Caco-2 (cell line): ENCODE data around the gene MACROD1. TPM values are rescaled to one million over a fixed set of nuclear protein-coding genes. Genes with fewer than 3 reads are reported as not detected.

Experiments
- BruUV-seq: library from RNA; stranded (reverse); fragments of 400-500 nt; replicated peaks from 2 replicates; lab custom pipeline; 2021; lab: Mats Ljungman, UMichigan
- CTCF ChIA-PET: fragments of 300-600 bp; sonication (Branson Sonifier 250); formaldehyde crosslinking; loops from one replicate; lab custom pipeline; 2022; ENCODE audit warnings: antibody characterized with exemption; lab: Charles Lee
- POLR2A ChIA-PET: fragments of 300-600 bp; sonication (Branson Sonifier 250); formaldehyde crosslinking; loops from one replicate; lab custom pipeline; 2022; ENCODE audit warnings: antibody characterized with exemption; lab: Charles Lee
- DNase-seq, 2 experiments: peaks; one replicate each; pipeline versions ENCODE4 v3.0.0 to v3.0.0-alpha.2; 2020 to 2022
- H3K27me3 ChIP-seq: replicated peaks from 2 replicates; pipeline ENCODE4 v1.6.0; 2011; ENCODE audit warnings: low read length; ENCODE audit not compliant: control insufficient read depth, insufficient read depth
- H3K36me3 ChIP-seq: 2 replicates; pipeline ENCODE4 v1.5.1; 2011; ENCODE audit warnings: low read length; ENCODE audit not compliant: control insufficient read depth, insufficient read depth
- H3K4me1 ChIP-seq: fragments of 250-450 bp; sonication (Bioruptor Pico); 2 replicates; pipeline ENCODE4 v1.5.1; 2020; ENCODE audit warnings: mild to moderate bottlenecking
- H3K4me3 ChIP-seq: 2 replicates; pipeline ENCODE4 v1.5.1; 2011; ENCODE audit warnings: low read depth, mild to moderate bottlenecking, control low read depth, low read length
- H3K9me3 ChIP-seq: fragments of 250-450 bp; sonication (Bioruptor Pico); 2 replicates; pipeline ENCODE4 v1.5.1; 2020; ENCODE audit warnings: mild to moderate bottlenecking, moderate library complexity
- H3K27ac Mint-ChIP-seq: one replicate; pipeline ENCODE4 v1.8.0; 2022; ENCODE audit warnings: mixed read lengths; ENCODE audit not compliant: unreplicated experiment
- H3K27me3 Mint-ChIP-seq: one replicate; pipeline ENCODE4 v1.8.0; 2022; ENCODE audit warnings: mixed read lengths; ENCODE audit not compliant: insufficient read depth, unreplicated experiment
- H3K36me3 Mint-ChIP-seq: one replicate; pipeline ENCODE4 v1.8.0; 2022; ENCODE audit warnings: mild to moderate bottlenecking, mixed read lengths; ENCODE audit not compliant: insufficient read depth, unreplicated experiment
- H3K4me1 Mint-ChIP-seq: one replicate; pipeline ENCODE4 v1.8.0; 2022; ENCODE audit warnings: low read depth, mixed read lengths; ENCODE audit not compliant: unreplicated experiment
- H3K4me3 Mint-ChIP-seq: one replicate; pipeline ENCODE4 v1.8.0; 2022; ENCODE audit warnings: mild to moderate bottlenecking, moderate library complexity, mixed read lengths; ENCODE audit not compliant: unreplicated experiment
- H3K9me3 Mint-ChIP-seq: one replicate; pipeline ENCODE4 v1.8.0; 2022; ENCODE audit warnings: mixed read lengths; ENCODE audit not compliant: unreplicated experiment
- intact Hi-C: fragments of 100-400 bp; cut with micrococcal nuclease; formaldehyde crosslinking; loops from one replicate; pipeline ENCODE4 v1.10.0; 2022; ENCODE audit not compliant: unreplicated experiment
- total RNA-seq: library from RNA; stranded (reverse); gene quantifications from 2 replicates; pipeline ENCODE4 v1.2.3, GENCODE V29; 2022
- TF ChIP-seq, protein P1 (sequence below), 2 experiments: fragments of 200-600 bp in 1 of 2; IDR thresholded peaks; 1 replicate in 1 of 2; 2 replicates in 1 of 2; pipeline versions ENCODE4 v1.5.1 to v1.8.0; 2011 to 2022; ENCODE audit warnings: antibody characterized with exemption in 1 of 2, control low read depth in 1 of 2, inconsistent platforms in 1 of 2, low read depth in 1 of 2, low read length in 1 of 2, mild to moderate bottlenecking in 1 of 2, moderate library complexity in 1 of 2; ENCODE audit not compliant: insufficient read depth in 1 of 2, severe bottlenecking in 1 of 2, unreplicated experiment in 1 of 2

MACROD1 gene
- total RNA-seq, 1 experiment from 2014 or later = 29.6 TPM

DNA sequence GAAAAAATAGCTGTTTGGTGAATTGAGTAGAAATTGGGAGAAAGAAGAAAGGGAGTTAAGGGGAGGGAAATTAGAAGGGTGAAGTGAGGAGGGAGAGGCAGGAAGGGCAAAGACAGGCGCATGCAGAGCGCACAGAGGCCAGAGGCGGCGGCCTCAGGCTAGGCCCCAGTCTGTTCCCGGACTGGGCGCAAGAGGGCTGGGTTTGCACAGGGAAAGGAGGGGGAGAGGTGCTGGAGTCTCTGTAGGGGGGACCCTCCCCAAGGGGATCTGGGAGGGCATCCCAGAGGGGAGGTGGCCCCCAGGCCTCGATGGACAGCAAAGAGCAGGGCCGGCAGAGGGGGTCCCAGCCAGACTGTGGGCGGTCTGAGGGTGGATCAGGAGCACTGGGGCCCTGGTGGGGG is 131.5 kb downstream of the MACROD1 start:
- Histone ChIP-seq H3K27me3 (no peaks in the 10 kb centered on the region; the same call in 1 of the 2 replicates), H3K4me3 (no peak overlapping the region), H3K4me1 (no peaks in the 10 kb centered on the region; the same call in 1 of the 2 replicates), H3K9me3 (no peaks in the 10 kb centered on the region), H3K36me3 (no peaks in the 10 kb centered on the region)
- TF ChIP-seq, protein P1, sequence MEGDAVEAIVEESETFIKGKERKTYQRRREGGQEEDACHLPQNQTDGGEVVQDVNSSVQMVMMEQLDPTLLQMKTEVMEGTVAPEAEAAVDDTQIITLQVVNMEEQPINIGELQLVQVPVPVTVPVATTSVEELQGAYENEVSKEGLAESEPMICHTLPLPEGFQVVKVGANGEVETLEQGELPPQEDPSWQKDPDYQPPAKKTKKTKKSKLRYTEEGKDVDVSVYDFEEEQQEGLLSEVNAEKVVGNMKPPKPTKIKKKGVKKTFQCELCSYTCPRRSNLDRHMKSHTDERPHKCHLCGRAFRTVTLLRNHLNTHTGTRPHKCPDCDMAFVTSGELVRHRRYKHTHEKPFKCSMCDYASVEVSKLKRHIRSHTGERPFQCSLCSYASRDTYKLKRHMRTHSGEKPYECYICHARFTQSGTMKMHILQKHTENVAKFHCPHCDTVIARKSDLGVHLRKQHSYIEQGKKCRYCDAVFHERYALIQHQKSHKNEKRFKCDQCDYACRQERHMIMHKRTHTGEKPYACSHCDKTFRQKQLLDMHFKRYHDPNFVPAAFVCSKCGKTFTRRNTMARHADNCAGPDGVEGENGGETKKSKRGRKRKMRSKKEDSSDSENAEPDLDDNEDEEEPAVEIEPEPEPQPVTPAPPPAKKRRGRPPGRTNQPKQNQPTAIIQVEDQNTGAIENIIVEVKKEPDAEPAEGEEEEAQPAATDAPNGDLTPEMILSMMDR (IDR thresholded peaks at IDR 0.05; ENCODE audit: insufficient read depth in 1 of 2, low read depth in 1 of 2, low read length in 1 of 2, severe bottlenecking in 1 of 2, unreplicated experiment in 1 of 2) = no peak
- DNase-seq = no peak
- ChIA-PET CTCF (interaction anchor here (0.6 kb wide), 1 partner anchor 206 kb away, joined by 4 read pairs; no protein-coding TSS in a partner anchor), POLR2A (no interaction called here)
- intact Hi-C loops = no loop called here
- Mint-ChIP-seq H3K27ac (no peak overlapping the region), H3K4me3 (peak overlapping the region; percentile 68), H3K27me3 (peaks cover 11% of the 10 kb centered on the region), H3K36me3 (no peaks in the 10 kb centered on the region), H3K4me1 (no peaks in the 10 kb centered on the region), H3K9me3 (no peaks in the 10 kb centered on the region)
- BruUV-seq = no TSS peak

DNA sequence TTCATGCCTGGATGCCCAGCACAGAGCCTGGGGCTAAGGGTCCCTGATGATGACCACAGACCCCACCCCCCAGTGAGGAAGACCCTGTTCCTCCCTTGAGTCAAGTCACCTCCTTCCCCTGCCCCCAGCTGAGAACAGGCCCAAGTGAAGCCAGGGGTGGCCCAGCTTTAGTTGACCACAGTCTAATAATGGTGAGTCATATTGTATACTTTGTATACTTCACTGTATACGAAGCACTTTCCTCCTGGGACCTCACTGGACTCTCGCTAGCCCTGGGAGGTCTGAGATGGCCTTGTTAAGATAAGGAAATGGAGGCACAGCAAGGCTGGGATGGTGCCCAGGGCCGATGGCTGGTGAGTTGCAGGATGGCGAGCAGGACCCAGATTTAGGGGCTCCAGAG is 133.9 kb downstream of the MACROD1 start:
- no peak overlapping the region for H3K27ac Mint-ChIP-seq
- BruUV-seq = no TSS peak
- intact Hi-C loops = no loop called here
- DNase-seq = no peak
- TF ChIP-seq, protein P1 (IDR thresholded peaks at IDR 0.05; ENCODE audit: insufficient read depth in 1 of 2, low read depth in 1 of 2, low read length in 1 of 2, severe bottlenecking in 1 of 2, unreplicated experiment in 1 of 2) = no peak
- H3K9me3 Mint-ChIP-seq = no peaks in the 10 kb centered on the region
- H3K4me3 ChIP-seq = no peak overlapping the region
- ChIA-PET CTCF (no interaction called here), POLR2A (no interaction called here)
- H3K4me1 Mint-ChIP-seq = no peaks in the 10 kb centered on the region
- no peaks in the 10 kb centered on the region for H3K9me3 ChIP-seq
- H3K36me3 ChIP-seq = no peaks in the 10 kb centered on the region
- H3K27me3 ChIP-seq = no peaks in the 10 kb centered on the region; the same call in 1 of the 2 replicates
- peaks cover 11% of the 10 kb centered on the region for H3K27me3 Mint-ChIP-seq
- H3K4me3 Mint-ChIP-seq = no peak overlapping the region
- H3K36me3 Mint-ChIP-seq = no peaks in the 10 kb centered on the region
- H3K4me1 ChIP-seq = no peaks in the 10 kb centered on the region; the same call in 1 of the 2 replicates

DNA sequence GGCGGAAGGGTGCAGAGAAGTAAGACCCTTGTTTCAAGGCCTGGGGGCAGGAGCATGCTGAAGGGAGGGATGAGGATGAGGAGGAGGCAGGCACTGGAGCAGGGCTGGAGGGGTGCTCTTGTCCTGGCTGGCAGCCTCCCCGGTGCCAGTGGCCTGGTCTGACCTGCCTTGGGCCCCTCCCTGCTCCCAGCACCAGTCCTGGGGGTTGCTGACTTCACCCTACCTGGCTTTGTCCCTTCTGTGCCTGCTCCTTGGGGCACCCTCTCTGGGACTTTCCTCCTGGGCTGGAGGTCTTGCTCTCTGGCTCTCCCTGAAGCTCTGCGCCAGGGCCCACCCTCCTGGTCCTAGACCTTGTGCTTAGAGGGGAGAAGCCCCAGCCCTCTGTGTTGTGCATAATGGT is 134.9 kb downstream of the MACROD1 start:
- no peaks in the 10 kb centered on the region for H3K9me3 Mint-ChIP-seq
- no peak for DNase-seq

More for the DNA sequence above, 134.9 kb downstream of the MACROD1 start:
- intact Hi-C loops = no loop called here
- no peaks in the 10 kb centered on the region for H3K9me3 ChIP-seq
- H3K36me3 ChIP-seq = no peaks in the 10 kb centered on the region
- peaks cover 11% of the 10 kb centered on the region for H3K27me3 Mint-ChIP-seq
- no peak overlapping the region for H3K4me3 Mint-ChIP-seq
- no peaks in the 10 kb centered on the region for H3K4me1 Mint-ChIP-seq
- ChIA-PET CTCF (interaction anchor here (0.5 kb wide), 1 partner anchor 90 kb away, joined by 3 read pairs; no protein-coding TSS in a partner anchor), POLR2A (no interaction called here)
- no peaks in the 10 kb centered on the region for H3K36me3 Mint-ChIP-seq
- no peak overlapping the region for H3K27ac Mint-ChIP-seq
- TF ChIP-seq, protein P1 (IDR thresholded peaks at IDR 0.05; ENCODE audit: insufficient read depth in 1 of 2, low read depth in 1 of 2, low read length in 1 of 2, severe bottlenecking in 1 of 2, unreplicated experiment in 1 of 2) = no peak
- H3K4me3 ChIP-seq = no peak overlapping the region
- no peaks in the 10 kb centered on the region; the same call in 1 of the 2 replicates for H3K27me3 ChIP-seq
- BruUV-seq = no TSS peak
- H3K4me1 ChIP-seq = no peaks in the 10 kb centered on the region
